ENCODE results near the gene FAM107B. TPM values are rescaled to one million over a fixed set of nuclear protein-coding genes. Genes with fewer than 3 reads are reported as not detected.

Gene FAM107B
- total RNA-seq, 1 experiment from 2014 or later = 24.5 TPM

DNA sequence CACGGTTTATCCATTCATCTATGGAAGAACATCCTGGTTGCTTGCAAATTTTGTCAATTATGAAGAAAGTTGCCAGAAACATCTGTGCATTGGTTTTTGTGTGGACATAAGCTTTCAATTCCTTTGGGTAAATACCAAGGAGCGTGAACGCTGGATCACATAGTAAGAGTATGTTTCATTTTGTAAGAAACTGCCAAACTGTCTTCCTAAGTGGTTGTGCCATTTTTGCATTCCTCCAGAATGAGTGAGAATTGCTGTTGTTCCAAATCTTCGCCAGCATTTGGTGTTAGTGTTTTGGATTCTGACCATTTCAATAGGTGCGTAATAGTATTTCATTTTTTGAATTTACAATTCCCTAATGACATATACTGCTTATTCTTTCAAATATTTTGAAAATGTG lies 288.7 kb downstream of the FAM107B start:
- peaks cover 3% of the 10 kb centered on the region; the same call in 1 of the 2 replicates for H3K27me3 Mint-ChIP-seq (ENCODE audit: low read depth)
- H3K9ac ChIP-seq (ENCODE audit: extremely low read depth, insufficient read length, low read length) = no peak overlapping the region

More for the DNA sequence above, 288.7 kb downstream of the FAM107B start:
- Histone ChIP-seq H2BK12ac (ENCODE audit: insufficient read length, low read depth, low read length) (no peak overlapping the region), H3K4me1 (ENCODE audit: insufficient read depth, low read length) (no peaks in the 10 kb centered on the region), H3K27me3 (ENCODE audit: insufficient read depth, low read length) (no peaks in the 10 kb centered on the region), H3K23ac (ENCODE audit: insufficient read length, low read depth, low read length) (no peak overlapping the region), H3K18ac (ENCODE audit: insufficient read length, low read depth, low read length) (no peak overlapping the region), H2AK5ac (ENCODE audit: insufficient read length, low read length) (no peak overlapping the region), H3K9me3 (ENCODE audit: control insufficient read depth, low read depth, low read length) (no peaks in the 10 kb centered on the region), H3K14ac (ENCODE audit: insufficient read depth, low read length) (no peak overlapping the region), H2BK15ac (ENCODE audit: low read depth, low read length) (no peak overlapping the region), H2BK20ac (ENCODE audit: low read depth, low read length, poor library complexity, severe bottlenecking) (no peak overlapping the region), H3K27ac (ENCODE audit: insufficient read length, low read depth, low read length) (no peak overlapping the region), H2AFZ (ENCODE audit: low read length) (no peak overlapping the region), H3K79me2 (ENCODE audit: insufficient read depth, low read length) (no peaks in the 10 kb centered on the region), H3K56ac (ENCODE audit: insufficient read length, low read depth, low read length) (no peak overlapping the region), H2BK5ac (ENCODE audit: insufficient read length, low read length) (no peak overlapping the region), H3K79me1 (ENCODE audit: insufficient read depth, low read depth, low read length, poor library complexity, severe bottlenecking) (no peaks in the 10 kb centered on the region), H3K23me2 (ENCODE audit: insufficient read length, low read depth, low read length, poor library complexity, severe bottlenecking) (no peaks in the 10 kb centered on the region), H2BK120ac (ENCODE audit: low read depth, low read length, poor library complexity, severe bottlenecking) (no peak overlapping the region), H3K4ac (ENCODE audit: low read depth, low read length) (no peak overlapping the region), H4K91ac (ENCODE audit: insufficient read length, low read depth, low read length) (no peak overlapping the region), H4K5ac (ENCODE audit: insufficient read length, low read depth, low read length) (no peak overlapping the region), H4K8ac (replicated peaks; ENCODE audit: insufficient read length, low read depth, low read length) (no peak overlapping the region), H3T11ph (ENCODE audit: low read length) (no peak overlapping the region), H4K20me1 (ENCODE audit: control insufficient read depth, insufficient read depth, insufficient read length) (no peaks in the 10 kb centered on the region), H3K4me2 (ENCODE audit: insufficient read depth, insufficient read length, low read length) (no peak overlapping the region)
- DNase-seq = no peak
- peaks cover 2 to 3% of the 10 kb centered on the region in 2 experiments; a peak in 3 of 5 replicates for H3K9me3 Mint-ChIP-seq
- no peak overlapping the region for H3K4me3 Mint-ChIP-seq
- 0 out of 4 replicates have a peak, but pooled peaks cover 2 to 4% of the 10 kb centered on the region in 2 experiments for H3K4me1 Mint-ChIP-seq
- no peak overlapping the region for H3K27ac Mint-ChIP-seq
- whole genome bisulfite sequencing (ENCODE audit: extremely low coverage, insufficient read length, low lambda C conversion rate) = no CpG with 5 or more reads among the region's 5 CpGs
- H3K36me3 Mint-ChIP-seq (ENCODE audit: insufficient read depth in 1 of 3, low read depth in 3 of 3) = peaks cover 0 to 6% (median 1%) of the 10 kb centered on the region in 3 experiments; a peak in 3 of 7 replicates
- TF ChIP-seq, protein P1, sequence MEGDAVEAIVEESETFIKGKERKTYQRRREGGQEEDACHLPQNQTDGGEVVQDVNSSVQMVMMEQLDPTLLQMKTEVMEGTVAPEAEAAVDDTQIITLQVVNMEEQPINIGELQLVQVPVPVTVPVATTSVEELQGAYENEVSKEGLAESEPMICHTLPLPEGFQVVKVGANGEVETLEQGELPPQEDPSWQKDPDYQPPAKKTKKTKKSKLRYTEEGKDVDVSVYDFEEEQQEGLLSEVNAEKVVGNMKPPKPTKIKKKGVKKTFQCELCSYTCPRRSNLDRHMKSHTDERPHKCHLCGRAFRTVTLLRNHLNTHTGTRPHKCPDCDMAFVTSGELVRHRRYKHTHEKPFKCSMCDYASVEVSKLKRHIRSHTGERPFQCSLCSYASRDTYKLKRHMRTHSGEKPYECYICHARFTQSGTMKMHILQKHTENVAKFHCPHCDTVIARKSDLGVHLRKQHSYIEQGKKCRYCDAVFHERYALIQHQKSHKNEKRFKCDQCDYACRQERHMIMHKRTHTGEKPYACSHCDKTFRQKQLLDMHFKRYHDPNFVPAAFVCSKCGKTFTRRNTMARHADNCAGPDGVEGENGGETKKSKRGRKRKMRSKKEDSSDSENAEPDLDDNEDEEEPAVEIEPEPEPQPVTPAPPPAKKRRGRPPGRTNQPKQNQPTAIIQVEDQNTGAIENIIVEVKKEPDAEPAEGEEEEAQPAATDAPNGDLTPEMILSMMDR (conservative IDR thresholded peaks at IDR 0.05) = no peak

Data from H9 (cell line).